RWPE2 (cell line): Measurements from ENCODE around the gene CNPY1.

ENCODE experiments used
- ATAC-seq: fragments of 200-7000 bp; cut with Tn5 transposase; 3 replicates; pipeline ENCODE4 v1.9.1; 2021; ENCODE audit warnings: low read depth
- DNase-seq: peaks from one replicate; pipeline ENCODE4 v3.0.0-alpha.2; 2020; ENCODE audit warnings: low spot score
- H3K27ac ChIP-seq: fragments of 450-650 bp; 2 replicates; pipeline ENCODE4 v1.5.1; 2017; ENCODE audit warnings: mild to moderate bottlenecking; ENCODE audit not compliant: poor library complexity, severe bottlenecking
- H3K27me3 ChIP-seq: fragments of 250-450 bp; sonication (Bioruptor Pico); 2 replicates; pipeline ENCODE4 v1.5.1; 2021; ENCODE audit warnings: mild to moderate bottlenecking, moderate library complexity; ENCODE audit not compliant: insufficient read depth, poor library complexity, severe bottlenecking
- H3K36me3 ChIP-seq: fragments of 250-450 bp; sonication (Bioruptor Pico); 2 replicates; pipeline ENCODE4 v1.5.1; 2020; ENCODE audit warnings: low read depth, mild to moderate bottlenecking, moderate library complexity
- H3K4me1 ChIP-seq: fragments of 250-450 bp; sonication (Bioruptor Pico); 2 replicates; pipeline ENCODE4 v1.5.1; 2021; ENCODE audit warnings: mild to moderate bottlenecking, moderate library complexity; ENCODE audit not compliant: insufficient read depth, poor library complexity, severe bottlenecking
- H3K4me3 ChIP-seq: fragments of 250-450 bp; sonication (Bioruptor Pico); 2 replicates; pipeline ENCODE4 v1.5.1; 2021; ENCODE audit warnings: mild to moderate bottlenecking, moderate library complexity; ENCODE audit not compliant: severe bottlenecking
- H3K9me3 ChIP-seq: fragments of 250-450 bp; sonication (Bioruptor Pico); 2 replicates; pipeline ENCODE4 v1.5.1; 2021; ENCODE audit warnings: mild to moderate bottlenecking, moderate library complexity; ENCODE audit not compliant: severe bottlenecking
- TF ChIP-seq, protein P1 (sequence below): fragments of 450-650 bp; IDR thresholded peaks from one replicate; pipeline ENCODE4 v1.5.1; 2017; ENCODE audit warnings: mild to moderate bottlenecking, moderate library complexity; ENCODE audit not compliant: poor library complexity, severe bottlenecking

The CNPY1 gene

GRCh38 chr7:155491812-155492211 is 54.5 kb downstream of the CNPY1 start:
- Histone ChIP-seq H3K4me1 (no peaks in the 10 kb centered on the region), H3K27me3 (peaks cover 22% of the 10 kb centered on the region), H3K36me3 (no peaks in the 10 kb centered on the region), H3K27ac (no peak overlapping the region), H3K4me3 (no peak overlapping the region), H3K9me3 (no peaks in the 10 kb centered on the region)
- ATAC-seq (no peak), DNase-seq (no peak)
- TF ChIP-seq, protein P1, sequence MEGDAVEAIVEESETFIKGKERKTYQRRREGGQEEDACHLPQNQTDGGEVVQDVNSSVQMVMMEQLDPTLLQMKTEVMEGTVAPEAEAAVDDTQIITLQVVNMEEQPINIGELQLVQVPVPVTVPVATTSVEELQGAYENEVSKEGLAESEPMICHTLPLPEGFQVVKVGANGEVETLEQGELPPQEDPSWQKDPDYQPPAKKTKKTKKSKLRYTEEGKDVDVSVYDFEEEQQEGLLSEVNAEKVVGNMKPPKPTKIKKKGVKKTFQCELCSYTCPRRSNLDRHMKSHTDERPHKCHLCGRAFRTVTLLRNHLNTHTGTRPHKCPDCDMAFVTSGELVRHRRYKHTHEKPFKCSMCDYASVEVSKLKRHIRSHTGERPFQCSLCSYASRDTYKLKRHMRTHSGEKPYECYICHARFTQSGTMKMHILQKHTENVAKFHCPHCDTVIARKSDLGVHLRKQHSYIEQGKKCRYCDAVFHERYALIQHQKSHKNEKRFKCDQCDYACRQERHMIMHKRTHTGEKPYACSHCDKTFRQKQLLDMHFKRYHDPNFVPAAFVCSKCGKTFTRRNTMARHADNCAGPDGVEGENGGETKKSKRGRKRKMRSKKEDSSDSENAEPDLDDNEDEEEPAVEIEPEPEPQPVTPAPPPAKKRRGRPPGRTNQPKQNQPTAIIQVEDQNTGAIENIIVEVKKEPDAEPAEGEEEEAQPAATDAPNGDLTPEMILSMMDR, result no peak

DNA sequence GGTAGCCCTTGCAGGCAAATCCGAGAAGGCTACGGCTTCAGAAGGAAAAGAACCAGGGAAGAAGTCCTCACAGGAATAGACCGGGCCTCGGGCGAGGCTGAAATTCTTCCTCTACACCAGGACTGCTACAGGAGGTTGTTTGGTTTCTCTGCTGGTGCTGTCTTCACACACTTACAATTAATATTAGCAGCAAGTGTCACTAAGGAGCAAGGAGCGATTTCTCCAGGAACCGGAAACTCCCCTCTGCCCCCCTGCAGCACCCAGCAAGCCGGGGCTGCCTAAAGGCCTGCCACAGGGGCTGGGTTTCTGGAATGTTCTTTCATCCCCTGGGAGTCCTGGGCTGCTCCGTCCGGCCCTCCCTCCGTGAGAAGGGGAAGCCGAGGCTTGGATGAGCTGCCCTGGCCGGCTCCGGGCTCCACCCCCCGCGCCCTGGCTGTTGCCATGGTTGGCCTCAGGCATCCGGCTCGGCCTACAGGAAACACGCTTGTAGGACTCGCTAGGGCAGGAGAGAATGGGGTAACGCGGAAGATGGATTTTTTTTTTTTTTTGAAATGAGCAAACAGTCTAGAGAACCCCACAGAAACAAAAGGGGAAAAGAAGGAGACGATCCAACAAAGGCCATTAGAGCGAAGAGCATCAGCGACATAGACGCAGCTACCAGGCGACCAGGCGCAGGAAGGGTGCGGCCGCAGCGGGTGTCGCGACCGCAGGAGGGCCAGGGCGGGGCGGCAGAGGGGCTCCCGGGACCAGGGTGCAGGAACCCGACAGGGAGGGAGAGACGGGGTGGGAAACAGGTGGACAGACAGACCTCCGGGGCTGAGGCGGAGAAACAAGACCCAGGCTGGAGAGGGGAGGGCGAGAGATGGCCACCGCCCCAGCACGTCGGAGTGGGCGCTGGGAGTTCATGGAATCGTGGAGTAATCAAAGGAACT is 55.4 kb downstream of the CNPY1 start:
- H3K4me1 ChIP-seq, result no peaks in the 10 kb centered on the region
- H3K27me3 ChIP-seq, result peaks cover 22% of the 10 kb centered on the region
- TF ChIP-seq, protein P1, result no peak
- no peaks in the 10 kb centered on the region for H3K9me3 ChIP-seq
- H3K27ac ChIP-seq, result no peak overlapping the region
- no peak overlapping the region for H3K4me3 ChIP-seq
- H3K36me3 ChIP-seq, result no peaks in the 10 kb centered on the region
- ATAC-seq (peak; percentile 38; the same call in 1 of the 3 replicates), DNase-seq (no peak)

DNA sequence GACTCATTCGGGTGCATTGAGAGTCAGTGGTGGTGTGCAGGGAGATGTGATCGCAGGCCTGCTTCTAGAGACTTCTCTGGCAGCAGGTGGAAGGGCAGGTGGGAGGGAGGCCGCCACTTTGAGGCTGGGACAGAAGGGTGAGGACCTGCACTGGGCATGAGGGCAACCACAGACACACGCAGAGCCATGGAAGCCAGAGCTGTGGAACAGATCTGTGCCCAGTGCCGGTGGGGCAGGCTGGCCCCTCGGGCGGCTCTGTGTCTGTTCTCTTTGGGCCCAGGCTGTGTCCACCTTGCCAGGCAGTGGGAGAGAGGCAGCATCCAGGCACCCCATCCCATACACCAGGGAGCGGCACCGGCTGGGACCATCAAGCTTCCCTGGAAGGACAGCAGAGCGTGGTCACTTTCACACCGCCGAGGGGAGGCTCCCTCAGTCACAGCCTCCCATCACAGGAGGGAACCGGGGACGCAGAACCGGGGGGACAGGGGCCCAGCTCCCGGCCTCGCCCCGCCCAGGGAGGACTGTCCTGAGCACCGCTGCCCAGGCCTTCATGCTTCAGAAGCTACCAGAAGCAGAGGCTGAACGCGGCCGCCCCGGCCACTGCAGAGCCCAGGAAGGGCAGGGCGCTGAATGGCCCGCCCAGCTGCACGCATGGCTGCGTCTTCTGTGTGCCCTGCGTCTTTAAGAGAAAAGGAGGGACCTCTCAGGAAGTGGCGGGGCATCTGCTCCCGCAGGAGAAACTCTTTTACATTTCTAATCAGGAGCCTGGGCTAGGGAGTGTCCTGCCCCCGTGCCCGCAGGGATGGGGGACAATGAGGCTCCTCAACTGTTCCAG is 56.3 kb downstream of the CNPY1 start:
- ATAC-seq, result 0 out of 3 replicates have a peak, but pooled peaks have one; percentile 32
- no peak for DNase-seq
- H3K36me3 ChIP-seq, result no peaks in the 10 kb centered on the region
- H3K27me3 ChIP-seq, result peaks cover 22% of the 10 kb centered on the region
- H3K27ac ChIP-seq, result no peak overlapping the region
- H3K4me1 ChIP-seq, result no peaks in the 10 kb centered on the region
- H3K9me3 ChIP-seq, result no peaks in the 10 kb centered on the region
- H3K4me3 ChIP-seq, result no peak overlapping the region
- TF ChIP-seq, protein P1, result no peak

GRCh38 chr7:155489158-155489840 is 57.1 kb downstream of the CNPY1 start:
- Histone ChIP-seq H3K4me1 (no peaks in the 10 kb centered on the region), H3K27me3 (peaks cover 28% of the 10 kb centered on the region), H3K36me3 (no peaks in the 10 kb centered on the region), H3K4me3 (no peak overlapping the region), H3K27ac (no peak overlapping the region), H3K9me3 (no peaks in the 10 kb centered on the region)
- no peak for DNase-seq
- TF ChIP-seq, protein P1, result no peak
- ATAC-seq, result no peak
